HG02884 (cell line): Measurements from ENCODE around the gene IFNL3.
"Not testable (repeated sequence)": the region's sequence is repeated elsewhere in the genome, so short reads cannot be mapped to it uniquely, and the experiment has no call there.

Experiments
- ATAC-seq: cut with Tn5 transposase; IDR thresholded peaks from one replicate; pipeline ENCODE4 v1.9.1; 2021; ENCODE audit warnings: mild to moderate bottlenecking, moderate library complexity; ENCODE audit not compliant: unreplicated experiment

Gene IFNL3

GRCh38 chr19:39253374-39254149 lies 8.8 kb upstream of the IFNL3 start:
- ATAC-seq: no peak

DNA sequence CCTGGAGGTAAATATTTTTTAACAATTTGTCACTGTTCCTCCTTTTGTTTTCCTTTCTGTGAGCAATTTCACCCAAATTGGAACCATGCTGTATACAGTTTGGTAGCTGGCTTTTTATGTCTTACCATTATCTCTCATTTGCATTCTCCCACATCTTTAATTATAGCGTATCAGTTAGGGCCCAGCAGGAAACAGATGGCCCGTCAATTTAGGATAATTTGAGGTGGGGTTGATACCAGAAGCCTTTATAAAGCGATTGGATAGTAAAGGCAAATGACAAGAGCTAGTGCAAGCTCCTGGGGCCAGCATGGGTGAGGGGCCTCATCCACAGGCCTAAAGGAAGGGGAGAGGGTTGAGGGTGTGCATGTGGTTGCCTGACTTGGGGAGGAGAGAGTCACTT lies 7.7 kb upstream of the IFNL3 start:
- ATAC-seq: no peak

GRCh38 chr19:39251846-39252245 lies 7.0 kb upstream of the IFNL3 start:
- ATAC-seq: no peak

DNA sequence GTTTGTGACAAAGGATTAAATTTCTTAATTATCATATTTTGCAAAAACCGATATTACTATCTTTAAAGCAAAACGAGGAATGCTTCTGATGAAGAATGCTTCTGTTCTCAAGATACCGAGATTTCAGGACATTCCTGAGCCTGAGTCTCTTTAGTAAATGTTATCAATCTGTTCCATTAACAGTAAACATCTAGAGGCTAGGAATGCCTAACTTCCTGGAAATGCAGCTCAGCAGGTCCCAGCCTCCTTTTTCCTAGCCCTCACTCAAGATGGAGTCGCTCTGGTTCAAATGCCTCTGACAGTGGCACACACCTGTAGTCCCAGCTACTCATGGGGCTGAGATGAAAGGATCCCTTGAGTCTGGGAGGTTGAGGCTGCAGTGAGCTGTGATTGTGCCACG lies 6.3 kb upstream of the IFNL3 start:
- ATAC-seq: no peak

DNA sequence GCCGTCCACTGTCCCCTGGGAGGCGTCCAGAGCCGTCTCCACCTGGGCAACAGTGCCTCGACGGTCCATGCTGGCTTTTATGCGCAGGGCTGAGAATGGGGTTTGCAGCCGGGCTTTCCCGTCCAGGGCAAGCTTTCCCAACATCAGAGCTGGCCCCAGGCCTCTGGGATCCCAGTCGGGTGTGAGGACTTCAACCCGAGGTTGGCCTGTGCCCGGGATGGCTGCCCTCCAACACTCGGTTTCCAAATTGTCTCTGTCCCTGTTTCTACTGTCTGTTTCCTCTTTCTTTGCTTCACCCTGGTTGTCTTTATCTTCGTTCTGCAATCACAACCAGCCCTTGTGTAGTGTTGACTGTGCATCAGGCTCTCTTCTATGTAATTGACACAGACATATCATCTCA lies 4.0 kb upstream of the IFNL3 start, which contains the start of gene IFNL4:
TSS of gene IFNL4 (minus strand) at position 51 of the 400 bp plus-strand sequence.
- no peak for ATAC-seq

GRCh38 chr19:39247701-39248664 lies 3.2 kb upstream of the IFNL3 start:
- ATAC-seq: no peak

GRCh38 chr19:39246951-39247669 lies 2.3 kb upstream of the IFNL3 start:
- no peak for ATAC-seq

- ATAC-seq: not testable (repeated sequence)
Measured at GRCh38 chr19:39245166-39245565, 360 bp upstream of the IFNL3 start.

DNA sequence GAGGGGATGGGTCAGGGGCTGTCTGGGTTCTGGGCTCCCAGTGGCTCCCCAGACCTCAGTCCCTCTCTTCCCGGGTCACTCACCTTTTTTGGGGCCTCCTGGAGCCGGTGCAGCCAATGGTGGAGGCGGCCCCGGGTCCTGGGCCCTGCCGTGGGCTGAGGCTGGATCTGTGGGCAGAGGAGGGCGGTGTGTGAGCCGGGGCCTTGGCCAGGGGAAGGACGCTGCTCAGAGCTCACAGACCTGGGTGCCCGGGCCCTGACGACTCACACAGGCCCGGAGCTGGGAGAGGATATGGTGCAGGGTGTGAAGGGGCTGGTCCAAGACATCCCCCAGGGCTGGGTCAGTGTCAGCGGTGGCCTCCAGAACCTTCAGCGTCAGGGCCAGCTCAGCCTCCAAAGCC lies 1.1 kb downstream of the IFNL3 start:
- not testable (repeated sequence) for ATAC-seq

- ATAC-seq: no peak
Measured at GRCh38 chr19:39240421-39240820, 4.4 kb downstream of the IFNL3 start.

DNA sequence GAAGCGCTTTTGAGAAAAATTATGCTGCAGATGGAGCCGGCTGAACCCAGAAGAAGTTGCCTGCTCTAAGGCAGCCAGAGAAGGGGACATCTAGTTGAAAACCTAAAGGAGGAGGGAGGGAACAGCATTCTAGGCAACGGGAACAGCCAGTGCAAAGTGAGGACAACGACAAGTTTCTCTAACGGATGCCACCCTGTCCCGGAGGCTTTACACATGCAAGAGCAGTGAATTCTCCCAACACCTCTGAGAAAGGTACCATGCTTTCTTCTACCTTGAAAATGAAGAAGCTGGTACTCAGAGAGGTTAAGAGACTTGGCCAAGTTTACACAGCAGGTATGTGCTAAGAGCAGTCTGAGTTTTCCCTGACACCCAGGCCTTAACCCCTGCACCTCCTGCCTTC lies 5.9 kb downstream of the IFNL3 start:
- ATAC-seq: no peak

GRCh38 chr19:39238209-39238608 lies 6.6 kb downstream of the IFNL3 start:
- no peak for ATAC-seq

DNA sequence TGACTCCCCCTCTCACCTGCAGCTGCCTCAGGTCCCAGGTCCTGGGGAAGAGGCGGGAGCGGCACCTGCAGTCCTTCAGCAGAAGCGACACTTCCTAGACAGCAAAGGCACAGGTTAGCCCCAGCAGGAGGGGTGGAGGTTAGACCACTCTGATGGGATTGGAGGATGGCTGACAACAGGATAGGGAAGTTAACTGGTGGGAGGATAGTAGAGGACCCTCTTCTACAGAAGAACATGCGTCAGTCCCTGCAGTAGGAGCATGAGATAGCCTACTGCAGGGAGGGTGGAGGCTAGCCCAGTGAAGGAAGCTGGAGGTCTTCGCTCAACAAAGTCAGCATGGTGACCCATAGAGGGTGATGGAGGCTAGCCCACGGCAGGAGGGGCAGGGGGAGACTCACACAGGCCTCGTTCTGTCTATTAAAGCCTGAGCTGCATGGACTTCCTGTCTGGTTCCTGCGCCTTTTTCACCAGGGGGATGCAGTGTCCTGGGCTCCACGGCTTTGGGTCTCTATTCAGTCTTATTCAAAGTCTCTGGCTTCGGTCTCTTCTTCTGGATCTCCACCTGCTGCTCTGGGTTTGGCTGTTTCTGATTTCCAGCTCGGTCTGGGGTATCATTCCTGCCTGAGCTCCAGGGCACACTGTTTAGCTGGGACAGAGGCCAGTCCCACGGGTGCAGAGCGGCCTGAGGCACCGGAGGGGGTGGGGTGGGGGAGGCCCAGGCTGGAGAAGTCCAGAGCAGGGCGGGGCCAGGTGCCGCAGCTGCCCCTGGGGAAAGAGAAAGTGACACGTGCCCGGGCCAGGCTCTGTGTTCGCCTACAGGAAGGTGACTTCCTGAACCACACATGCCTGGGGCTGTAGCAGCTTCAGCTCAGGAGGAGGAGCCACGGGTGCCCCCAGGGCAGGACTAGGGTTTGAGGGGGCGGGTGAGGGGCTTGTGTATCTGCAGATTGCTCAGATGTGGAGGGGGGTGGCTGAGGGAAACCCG lies 7.3 kb downstream of the IFNL3 start:
- no peak for ATAC-seq

DNA sequence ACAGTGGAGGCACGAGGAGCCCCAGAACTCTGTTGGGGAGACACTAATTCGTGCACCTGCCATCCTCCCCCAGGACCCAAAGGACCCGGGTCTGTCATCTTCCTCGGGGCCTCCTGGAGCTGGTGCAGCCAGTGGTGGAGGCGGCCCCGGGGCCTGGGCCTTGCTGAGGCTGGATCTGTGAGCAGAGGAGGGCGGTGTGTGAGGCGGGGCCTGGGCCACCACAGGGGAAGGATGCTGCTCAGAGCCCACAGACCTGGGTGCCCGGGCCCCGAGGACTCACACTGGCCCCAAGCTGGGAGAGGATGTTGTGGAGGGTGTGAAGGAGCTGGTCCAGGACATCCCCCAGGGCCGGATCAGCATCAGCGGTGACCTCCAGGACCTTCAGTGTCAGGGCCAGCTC lies 8.3 kb downstream of the IFNL3 start:
- no peak for ATAC-seq

DNA sequence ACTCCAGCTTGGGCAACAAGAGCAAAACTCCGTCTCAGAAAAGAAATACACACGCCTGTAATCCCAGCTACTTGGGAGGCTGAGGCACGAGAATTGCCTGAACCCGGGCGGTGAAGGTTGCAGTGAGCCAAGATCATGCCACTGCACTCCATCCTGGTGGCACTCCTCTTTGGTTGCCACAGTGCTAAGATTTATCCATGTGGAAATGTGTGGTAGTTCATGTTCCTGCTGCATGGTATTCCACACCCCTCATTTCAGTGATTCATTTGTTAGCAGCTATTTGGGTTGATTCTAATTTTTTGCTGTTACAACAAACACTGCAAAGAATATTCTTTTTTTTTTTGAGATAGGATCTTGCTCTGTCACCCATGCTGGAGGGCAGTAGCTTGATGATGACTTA lies 12.1 kb downstream of the IFNL3 start:
- no peak for ATAC-seq

DNA sequence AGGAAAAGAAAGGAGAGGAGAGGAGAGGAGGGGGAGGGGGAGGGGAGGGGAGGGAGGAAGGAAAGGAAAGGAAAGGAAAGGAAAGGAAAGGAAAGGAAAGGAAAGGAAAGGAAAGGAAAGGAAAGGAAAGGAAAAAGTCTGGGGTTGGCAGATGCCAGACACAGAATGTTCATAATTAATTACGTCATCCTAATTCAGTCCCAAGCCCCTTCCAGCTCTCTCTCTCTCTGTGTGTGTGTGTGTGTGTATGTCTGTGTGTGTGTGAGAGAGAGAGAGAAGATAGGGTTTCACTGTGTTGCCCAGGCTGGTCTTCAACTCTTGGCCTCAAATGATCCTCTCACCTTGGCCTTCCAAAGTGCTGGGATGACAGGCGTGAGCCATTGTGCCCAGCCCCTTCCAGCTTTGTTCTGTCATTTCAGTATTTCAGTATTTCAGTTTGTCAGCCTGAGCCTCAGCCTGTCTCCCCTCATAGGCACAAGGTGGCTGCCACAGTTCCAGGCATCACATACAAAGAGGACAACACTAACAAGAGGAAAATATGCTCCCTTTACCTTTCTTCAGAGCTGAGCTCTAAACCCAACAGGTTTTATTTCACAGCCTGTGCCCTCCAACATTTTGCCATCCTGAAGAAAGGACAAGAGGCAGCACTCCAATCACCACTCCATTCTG lies 14.6 kb downstream of the IFNL3 start:
- ATAC-seq: no peak

DNA sequence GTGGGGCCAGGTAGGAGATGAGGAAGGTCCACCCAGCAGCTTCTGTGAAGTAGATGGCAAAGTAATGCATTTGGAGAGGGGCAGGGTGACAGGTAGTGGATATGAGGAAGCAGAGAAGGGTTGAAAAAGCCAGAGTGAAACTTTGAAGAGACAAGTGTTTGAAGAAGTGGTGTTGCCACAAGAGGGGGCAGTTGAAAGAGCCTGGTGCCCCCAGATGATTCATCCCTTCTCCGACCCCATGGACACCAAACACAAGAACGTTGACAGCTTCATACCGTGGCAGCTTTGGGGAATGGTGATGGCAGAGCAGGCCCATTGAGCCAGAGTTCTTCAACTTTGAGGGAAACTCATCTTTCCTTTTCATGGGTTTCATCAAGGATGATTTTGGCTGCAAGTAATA lies 19.9 kb downstream of the IFNL3 start:
- ATAC-seq: no peak

GRCh38 chr19:39223703-39224279 lies 21.0 kb downstream of the IFNL3 start:
- no peak for ATAC-seq

- ATAC-seq: not testable (repeated sequence)
Measured at GRCh38 chr19:39219108-39219507, 25.7 kb downstream of the IFNL3 start.
